HG03097 (cell line): ENCODE results near the gene GZMM.

Experiments
- ATAC-seq: cut with Tn5 transposase; IDR thresholded peaks from one replicate; pipeline ENCODE4 v1.9.1; 2021; ENCODE audit not compliant: unreplicated experiment, low FRiP score

Gene GZMM

DNA sequence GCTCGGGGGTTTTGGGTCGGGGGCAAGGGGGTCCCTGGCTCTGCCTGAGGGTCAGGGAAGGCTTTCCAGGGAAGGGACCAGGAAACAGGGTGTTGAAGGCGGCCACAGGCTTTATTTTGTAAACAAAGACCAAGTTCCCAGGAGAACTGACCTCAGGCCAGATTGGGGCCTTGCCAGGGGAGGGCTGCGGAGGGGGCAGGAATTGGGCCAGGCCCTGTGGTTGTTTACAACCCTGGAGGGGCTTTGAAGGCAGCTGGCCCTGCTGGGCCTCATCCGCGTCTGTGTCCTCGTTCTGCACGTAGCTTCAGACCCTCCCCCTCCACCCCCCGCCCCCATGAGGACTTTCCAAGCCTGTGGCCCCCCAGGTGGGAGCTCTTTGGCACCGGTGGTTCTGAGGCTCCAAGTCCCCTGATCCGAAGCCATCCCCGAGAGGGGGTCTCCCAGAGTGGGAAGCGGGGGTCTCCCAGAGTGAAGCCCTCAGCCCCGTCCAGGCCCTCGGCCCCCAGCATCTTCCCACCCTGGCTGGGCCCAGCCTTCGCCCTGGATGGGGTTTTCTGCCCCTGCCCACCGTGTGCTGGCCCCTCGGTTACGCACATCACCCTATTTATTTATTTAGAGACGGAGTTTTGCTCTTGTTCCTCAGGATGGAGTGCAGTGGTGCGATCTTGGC lies 15.1 kb downstream of the GZMM start:
- ATAC-seq, result no peak

DNA sequence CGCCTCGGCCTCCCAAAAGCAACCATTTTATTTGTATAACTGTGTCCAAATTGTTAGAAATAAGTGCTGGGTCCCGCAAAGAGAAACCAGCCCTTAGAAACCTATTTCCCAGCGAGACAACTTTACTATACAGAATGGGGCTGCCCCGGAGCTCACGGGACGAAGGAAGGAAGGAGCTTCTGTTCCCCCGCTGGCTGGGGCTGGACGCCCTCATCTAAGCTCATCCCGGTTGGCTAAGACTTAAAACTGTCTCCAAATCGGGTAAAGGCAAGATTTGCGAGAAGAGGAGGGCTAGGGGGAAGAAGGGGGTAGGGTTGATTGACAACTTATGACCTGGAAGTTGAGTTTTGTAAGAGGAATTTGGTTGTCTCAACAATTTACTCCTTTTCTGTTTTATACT lies 16.3 kb downstream of the GZMM start:
- ATAC-seq, result no peak

DNA sequence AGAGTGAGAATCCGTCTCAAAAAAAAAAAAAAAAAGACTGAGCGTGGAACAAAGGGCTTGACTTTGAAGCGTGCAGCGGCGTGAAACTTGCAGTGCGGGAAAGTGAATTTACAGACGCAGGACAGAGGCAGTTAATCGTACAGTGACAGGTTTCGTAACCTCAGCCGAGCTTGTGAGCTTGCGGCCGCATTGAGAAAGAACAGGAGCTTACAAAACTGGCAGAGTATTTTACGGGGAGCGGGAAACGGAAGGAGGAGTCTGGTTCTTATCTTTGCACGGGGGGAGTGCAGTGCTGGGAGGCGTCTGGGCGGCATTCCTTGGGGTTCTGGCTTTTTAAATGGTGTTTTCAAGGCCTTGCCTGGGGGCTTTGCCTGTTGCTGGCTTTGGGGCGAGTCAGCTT lies 22.6 kb downstream of the GZMM start:
- no peak for ATAC-seq

DNA sequence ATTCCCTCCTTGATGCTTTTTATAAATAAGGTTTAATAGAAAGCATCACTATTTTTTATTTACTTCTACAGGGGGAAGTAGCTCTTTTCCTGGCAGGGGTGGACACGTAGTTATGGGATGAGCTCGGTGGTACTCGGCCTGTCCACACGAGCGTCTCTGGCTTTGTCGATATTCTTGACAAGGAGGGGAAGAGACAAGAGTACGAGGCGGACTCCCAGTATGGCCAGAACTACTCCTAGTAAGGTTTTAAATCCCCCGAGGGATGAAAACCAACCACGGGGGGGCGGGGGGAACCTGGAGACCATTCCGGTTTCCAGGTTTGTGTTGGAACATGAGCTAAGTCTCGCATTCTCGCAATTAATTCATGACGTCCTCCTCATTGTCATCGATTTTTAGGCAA lies 23.0 kb downstream of the GZMM start:
- ATAC-seq, result no peak

DNA sequence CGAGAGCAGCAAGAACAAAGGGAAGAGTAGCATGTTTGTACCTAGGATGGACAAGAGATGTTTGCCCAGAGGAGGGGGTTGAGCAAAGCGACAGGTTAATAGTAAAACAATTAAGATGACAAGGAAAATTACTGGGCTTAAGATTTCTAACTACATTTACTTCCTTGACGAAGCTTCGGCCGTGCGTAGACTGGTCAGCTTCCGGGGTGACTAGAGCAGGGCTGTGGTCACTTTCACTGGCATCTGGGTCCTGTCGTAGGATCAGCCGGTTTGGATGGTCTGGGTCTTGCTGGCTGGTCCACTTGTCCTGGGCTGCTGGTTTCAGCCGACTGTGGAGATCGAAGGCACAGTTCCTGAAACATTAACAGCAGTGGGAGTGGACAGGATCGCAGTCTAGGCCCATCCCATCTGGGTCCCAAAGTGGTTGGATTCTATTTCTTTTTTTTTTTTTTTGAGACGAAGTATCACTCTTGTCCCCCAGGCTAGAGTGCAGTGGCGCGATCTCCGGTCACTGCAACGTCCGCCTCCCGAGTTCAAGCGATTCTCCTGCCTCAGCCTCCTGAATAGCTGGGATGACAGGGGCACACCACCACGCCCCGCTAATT lies 23.5 kb downstream of the GZMM start:
- ATAC-seq, result no peak

DNA sequence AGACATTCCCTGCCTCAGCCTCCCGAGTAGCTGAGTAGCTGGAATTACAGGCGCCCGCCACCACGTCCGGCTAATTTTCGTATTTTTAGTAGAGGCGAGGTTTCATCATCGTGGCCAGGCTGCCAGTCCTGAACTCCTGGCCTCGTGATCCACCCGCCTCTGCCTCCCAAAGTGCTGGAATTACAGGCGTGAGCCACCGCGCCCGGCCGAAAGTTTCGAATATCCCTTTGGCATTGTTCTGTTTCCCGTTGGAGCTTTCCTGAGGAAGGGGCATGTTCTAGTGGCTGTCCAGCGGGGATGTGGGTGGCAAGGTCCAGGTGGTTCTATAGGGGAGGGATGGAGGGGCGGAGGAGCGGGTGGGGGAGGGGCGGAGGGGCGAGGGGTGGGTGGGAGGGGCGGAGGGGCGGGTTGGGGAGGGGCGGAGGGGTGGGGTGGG lies 26.4 kb downstream of the GZMM start:
- ATAC-seq, result no peak

DNA sequence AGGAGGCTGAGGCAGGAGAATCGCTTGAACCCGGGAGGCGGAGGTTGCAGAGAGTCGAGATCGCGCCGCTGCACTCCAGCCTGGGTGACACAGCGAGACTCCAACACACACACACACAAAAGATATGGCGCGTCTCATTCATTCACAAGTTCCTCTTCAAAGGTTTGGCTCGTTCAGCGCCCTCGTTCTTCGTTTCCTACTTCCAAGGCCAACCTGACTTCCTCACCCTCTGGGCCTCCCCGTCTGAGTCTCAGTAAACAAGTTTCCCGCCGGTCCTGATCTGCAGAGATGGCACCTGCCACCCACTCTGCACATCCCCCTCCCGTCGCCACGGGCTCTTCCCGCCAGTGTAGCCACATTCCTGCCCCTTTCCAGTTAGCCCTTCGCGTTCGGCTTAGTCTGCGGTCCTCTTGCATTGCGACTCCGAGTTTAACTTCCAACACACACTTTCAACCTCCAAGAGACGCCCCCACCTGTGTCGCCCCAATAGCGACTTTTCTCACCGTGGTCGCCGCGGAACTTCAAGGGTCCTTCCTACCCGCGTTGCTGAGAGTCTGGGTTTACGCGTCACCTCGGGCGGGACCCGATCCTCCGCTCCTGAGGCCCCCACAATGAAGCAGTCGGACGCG lies 27.2 kb downstream of the GZMM start:
- ATAC-seq, result no peak

DNA sequence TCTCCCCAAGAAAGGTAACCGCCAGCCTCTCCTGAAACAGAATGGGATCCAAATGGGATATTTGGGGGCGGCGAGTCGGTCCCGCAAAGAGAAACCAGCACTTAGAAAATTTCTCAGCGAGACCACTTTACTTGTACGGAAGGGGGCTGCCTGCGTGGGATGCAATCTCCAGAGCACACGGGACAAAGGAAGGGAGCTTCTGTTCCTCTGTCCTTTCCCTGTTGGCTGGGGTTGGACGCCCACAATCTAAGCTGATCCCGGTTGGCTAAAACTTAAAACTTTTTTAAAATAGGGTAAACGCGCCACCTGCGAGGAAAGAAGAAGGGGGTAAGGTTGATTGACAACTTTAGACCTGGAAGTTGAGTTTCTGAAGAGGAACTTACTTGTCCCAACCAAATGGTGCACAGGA lies 27.7 kb downstream of the GZMM start:
- no peak for ATAC-seq

DNA sequence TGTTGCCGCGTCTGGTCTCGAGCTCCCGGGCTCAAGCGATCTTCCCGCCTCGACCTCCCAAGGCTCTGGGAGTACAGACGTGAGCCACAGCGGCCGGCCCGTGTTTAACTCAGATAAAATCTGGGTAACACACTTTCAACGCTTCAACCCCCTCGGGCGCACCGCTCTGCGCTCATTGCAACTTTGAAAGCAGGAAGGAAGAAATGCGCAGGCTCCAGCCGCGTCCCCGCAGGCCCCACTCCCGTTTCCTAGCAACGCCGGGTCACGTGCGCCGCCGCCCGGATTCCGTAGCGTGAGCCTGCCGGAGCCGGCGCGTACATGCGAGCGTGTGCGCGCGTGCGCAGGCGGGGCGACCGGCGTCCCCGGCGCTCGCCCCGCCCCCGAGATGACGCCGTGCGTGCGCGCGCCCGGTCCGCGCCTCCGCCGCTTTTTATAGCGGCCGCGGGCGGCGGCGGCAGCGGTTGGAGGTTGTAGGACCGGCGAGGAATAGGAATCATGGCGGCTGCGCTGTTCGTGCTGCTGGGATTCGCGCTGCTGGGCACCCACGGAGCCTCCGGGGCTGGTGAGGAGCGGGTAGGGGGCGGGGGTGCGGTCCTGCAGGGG lies 28.4 kb downstream of the GZMM start, which contains the start of gene BSG:
BSG (plus strand) TSS at position 457 of the 603 bp plus-strand sequence; CDS start at position 496, 39 bp downstream.
- ATAC-seq, result peak; percentile 64

DNA sequence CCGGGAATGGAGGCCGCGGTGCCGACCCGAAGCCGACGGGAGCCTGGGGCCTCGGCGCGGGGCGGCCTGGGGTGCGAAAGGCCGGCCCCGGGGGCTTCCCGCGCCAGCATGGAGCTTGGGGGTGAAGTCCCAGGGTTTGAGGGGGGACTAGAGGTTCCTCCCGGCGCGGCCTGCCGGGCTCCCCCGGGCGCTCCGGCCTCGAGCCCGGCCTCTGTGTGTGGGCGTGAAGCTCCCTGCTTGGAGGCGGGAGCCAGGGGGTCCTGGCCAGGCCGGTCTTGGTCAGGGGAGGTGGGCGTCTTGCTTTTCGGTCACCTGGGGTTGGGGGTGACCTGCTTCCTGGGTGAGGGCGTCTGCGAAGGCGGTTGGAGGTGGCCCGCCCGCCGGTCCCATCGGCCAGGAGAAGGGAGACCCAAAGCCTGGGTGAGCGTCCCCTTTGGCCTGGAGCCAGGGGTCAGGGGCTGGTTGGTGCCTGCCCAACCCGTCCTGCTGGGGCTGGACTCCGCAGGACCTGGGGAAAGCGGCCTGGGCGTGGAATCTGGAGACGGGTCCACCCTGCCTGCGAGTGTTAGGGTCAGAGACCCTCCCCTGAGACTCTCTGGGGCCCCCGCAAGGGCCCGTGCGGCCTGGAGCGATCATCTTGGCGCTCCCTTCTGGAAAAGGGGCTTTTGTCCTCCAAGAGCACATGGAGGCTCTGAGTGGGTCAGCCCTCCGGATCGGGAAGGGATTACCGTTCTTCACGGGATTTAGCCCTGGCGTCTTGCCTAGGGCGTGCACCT lies 29.1 kb downstream of the GZMM start:
- peak; percentile 21 for ATAC-seq

DNA sequence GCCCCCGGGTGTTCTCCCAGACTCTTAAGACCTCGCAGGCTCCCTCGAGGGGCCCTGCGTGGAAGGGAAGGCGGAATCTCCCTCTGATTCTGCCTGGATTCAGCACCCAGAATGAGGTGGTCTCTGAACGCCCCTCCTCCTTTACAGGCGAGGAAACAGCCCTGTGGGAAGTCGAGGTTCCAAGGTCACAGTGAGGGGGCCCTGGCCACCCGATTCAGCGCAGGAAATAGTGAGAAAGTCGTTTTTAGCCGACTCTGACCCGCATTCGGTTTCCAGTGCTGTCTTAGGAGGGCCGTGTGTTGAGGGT lies 29.6 kb downstream of the GZMM start:
- ATAC-seq, result no peak

DNA sequence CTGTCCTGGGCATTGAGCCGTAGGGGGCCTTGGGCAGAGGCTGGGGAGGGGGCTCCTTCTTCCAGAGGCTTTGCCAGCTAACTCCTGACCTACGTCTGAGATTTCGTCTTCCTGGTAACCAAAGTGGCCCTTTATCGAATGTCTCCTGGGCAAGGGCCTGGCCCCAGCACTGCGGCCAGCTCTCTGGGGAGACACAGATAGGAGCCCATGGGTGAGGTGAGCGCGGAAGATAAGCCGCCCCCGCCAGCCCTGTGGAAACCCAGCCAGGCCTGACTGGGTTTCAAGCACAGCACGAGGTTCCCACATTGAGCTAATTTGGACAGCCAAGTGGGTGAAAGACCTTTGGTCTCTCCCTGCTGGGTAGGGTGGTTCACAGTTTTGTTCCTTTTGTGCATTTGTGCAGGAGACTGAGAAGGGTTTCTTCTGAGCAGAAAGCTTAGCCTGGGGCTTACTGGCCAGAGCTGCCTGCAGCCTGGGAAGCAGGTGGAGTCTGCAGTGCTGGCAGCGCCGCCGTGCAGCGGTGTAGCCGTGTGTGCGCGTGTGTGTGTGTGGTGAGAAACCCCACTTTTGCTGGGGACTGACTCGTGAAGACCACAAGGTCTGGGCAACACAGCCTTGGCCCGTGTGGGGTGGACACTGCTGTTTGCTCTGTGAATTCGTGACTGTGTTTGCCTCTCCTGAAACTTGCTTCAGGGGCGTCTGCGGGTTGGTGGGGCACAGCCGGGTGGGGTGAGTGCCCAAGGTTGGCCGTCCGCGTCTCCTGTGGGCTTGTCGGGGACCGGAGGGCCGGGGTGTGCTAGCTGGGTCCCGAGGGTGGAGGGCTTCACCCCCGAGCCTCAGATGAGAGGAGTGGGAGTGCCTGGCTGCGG lies 31.0 kb downstream of the GZMM start:
- ATAC-seq, result no peak

DNA sequence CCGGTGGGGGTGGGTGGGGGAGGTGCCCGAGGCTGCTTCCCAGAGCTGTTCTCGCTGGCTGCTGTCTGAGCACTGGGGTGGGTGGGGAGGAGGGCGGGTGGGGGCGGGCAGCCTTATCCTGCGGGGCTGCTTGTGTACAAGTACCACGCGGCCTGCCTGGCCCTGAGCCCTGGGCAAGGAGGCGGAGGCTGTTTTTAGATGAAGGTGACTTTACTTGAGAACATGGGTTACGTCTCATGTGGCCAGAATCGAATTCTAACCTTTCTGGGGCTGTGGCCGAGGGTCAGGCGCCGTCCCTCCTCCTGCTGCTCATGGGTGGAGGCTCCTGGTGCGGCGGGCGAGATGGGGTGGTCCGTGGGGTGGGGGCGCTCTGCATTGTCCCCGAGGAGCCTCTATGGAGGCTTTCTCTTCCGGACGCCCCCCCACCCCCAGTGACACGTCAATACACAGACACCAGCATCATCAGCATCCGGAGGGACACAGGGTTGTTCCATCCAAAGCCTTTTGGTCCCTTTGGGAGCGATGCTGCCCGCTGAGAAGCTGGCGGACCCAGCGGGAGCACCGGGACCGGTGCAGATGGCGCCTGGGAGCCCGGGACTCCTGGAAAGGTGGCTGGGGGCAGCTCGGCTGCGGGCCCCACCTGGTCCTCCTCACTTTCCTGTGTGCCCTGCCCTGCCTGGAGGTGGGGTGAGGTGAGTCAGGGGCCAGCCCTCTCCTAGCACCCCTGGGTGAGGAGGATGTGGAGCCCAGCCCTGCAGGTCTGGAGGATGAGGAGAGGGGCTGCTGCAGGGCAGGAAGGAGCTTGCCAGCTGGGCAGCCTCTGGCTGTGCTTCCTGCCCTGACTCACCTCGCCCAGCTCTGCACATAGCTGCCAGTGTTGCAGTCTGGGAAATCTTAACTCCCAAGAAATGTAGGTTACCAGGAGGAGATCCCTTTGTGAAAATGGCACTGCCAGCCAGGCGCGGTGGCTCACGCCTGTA lies 32.0 kb downstream of the GZMM start:
- no peak for ATAC-seq

DNA sequence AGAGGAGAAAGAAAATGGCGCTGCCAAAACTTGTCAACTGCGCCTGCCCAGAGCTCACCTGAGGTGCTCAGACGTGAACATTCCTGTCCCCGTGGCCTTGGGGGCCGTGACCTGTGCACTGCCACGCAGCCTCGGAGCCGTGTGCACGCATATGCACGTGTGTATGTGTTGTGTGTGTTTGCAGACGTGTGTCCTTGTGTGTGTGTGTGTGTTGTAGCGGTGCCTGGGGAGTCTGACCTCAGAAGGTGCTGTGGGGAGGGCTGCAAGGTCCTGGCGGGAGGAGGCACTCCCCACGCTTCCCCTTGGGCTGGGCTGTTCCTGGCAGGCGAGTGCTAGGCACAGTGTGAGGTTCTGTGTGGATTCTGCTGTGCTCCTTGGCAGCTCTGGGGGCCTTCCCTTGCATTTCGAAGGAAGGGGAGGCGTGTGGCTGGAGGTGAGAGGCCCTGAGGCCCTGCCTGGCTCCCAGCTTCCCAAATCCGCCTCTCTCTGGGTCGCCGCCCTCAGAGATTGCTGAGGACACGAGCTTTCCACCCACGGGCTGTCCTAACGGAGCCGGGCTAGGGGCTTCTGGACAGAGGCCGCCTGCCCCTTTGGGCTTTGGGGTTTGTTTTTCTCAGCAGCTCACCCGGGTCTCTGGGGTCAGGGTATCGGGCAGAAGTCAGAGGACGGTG lies 33.0 kb downstream of the GZMM start:
- ATAC-seq, result no peak

DNA sequence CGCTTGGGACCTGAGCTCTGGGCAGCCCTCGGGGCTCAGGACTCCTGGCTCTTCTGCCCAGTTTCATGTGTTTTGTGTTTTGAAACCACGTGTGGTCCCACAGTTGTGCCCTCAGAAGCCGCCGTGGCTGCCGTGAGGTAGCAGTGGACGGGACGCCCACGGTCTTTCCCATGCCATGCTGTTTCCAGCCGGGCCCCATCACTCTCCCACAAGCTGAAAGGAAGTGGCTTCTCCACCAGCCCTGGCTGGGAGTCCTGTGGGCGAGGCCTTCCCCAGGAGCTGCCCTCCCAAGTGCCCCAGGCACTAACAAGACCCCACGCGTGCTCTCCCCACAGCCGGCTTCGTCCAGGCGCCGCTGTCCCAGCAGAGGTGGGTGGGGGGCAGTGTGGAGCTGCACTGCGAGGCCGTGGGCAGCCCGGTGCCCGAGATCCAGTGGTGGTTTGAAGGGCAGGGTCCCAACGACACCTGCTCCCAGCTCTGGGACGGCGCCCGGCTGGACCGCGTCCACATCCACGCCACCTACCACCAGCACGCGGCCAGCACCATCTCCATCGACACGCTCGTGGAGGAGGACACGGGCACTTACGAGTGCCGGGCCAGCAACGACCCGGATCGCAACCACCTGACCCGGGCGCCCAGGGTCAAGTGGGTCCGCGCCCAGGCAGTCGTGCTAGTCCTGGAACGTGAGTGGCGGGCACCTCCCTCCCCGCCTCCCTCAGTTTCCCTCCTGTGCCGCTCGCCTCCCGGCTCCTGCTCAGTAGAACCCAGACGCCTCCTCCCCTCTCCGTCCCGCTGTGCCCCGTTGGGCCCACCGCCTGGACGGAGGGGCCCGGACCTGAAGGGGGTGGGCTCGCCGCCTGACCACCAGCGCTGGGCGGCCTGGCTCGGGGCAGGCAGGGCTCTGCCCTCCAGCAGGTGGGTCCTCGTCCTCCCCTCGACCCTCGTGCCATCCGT lies 33.9 kb downstream of the GZMM start:
- ATAC-seq, result no peak

DNA sequence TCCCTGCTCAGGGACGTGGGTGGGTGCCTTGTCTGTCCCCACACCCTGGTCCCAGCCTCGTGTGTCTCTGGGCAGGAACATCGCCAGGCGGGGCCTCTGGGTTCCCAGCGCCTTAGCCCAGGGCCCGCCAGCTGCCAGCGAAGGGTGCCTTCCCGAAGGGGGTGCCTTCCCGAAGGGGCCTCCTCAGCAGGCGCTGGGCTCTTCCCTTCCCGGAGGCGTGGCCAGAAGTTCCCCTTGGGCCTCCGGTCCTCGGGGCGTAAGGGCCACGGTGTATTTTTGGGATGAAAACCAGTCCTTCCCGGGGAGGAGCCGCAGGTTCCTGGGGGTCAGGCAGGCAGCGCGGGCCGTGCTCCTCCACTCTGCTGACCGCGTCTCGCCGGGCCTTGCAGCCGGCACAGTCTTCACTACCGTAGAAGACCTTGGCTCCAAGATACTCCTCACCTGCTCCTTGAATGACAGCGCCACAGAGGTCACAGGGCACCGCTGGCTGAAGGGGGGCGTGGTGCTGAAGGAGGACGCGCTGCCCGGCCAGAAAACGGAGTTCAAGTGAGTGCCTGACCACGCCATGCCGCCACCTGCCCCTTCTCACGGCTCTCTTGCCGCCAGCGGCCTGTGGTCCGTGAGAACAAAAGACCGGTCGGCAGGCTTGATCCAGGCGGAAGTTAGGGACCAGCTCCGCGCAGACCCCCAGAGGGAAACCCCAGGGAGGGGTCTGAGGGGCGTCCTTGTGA lies 35.4 kb downstream of the GZMM start:
- ATAC-seq, result no peak

DNA sequence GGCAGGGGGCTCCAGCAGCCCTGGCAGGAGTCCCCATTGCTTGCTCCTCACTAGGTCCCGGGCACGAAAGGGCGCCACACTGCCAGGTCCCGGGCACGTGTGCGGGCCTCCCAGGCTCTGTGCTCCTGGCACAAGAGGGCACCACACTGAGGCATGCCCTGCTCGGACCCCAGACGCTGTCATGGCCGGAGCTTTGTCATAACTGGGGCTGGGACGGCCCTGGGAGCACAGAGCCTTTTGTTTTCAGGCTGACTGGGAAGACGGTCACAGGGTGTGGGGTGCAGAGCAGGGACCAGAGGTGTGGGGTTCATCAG lies 35.9 kb downstream of the GZMM start:
- ATAC-seq, result no peak
